PC-3 (cell line): ENCODE data around the gene ATG9A. TPM values are rescaled to one million over a fixed set of nuclear protein-coding genes. Genes with fewer than 3 reads are reported as not detected.

Source experiments
- ATAC-seq: fragments of 200-7000 bp; cut with Tn5 transposase; 2 replicates; pipeline ENCODE4 v1.9.1; 2020; ENCODE audit warnings: mild to moderate bottlenecking, moderate library complexity
- BruUV-seq: library from RNA; stranded (reverse); fragments of 400-500 nt; replicated peaks from 2 replicates; lab custom pipeline; 2021; lab: Mats Ljungman, UMichigan
- CTCF ChIA-PET: fragments of 300-600 bp; sonication (Branson Sonifier 250); formaldehyde crosslinking; loops from one replicate; lab custom pipeline; 2022; ENCODE audit warnings: antibody characterized with exemption; lab: Charles Lee
- POLR2A ChIA-PET: fragments of 300-600 bp; sonication (Branson Sonifier 250); formaldehyde crosslinking; loops from one replicate; lab custom pipeline; 2022; ENCODE audit warnings: antibody characterized with exemption; ENCODE audit not compliant: unreplicated experiment; lab: Charles Lee
- DNase-seq: peaks from one replicate; pipeline ENCODE4 v3.0.0-alpha.2; 2015
- H2AFZ ChIP-seq: fragments of 300-600 bp; sonication (generic); 2 replicates; pipeline ENCODE4 v1.6.0; 2016; ENCODE audit warnings: antibody characterized with exemption, low read length
- H3F3A ChIP-seq: fragments of 300-600 bp; sonication (generic); one replicate; pipeline ENCODE4 v1.6.0; 2017; ENCODE audit warnings: antibody characterized with exemption, low read length, control low read depth, mild to moderate bottlenecking; ENCODE audit not compliant: unreplicated experiment
- H3K27ac ChIP-seq: fragments of 300-600 bp; sonication (generic); 2 replicates; pipeline ENCODE4 v1.5.1; 2016; ENCODE audit warnings: mild to moderate bottlenecking, low read length
- H3K27me3 ChIP-seq: fragments of 300-600 bp; sonication (generic); 2 replicates; pipeline ENCODE4 v1.6.1; 2016; ENCODE audit warnings: low read length, mixed read lengths
- H3K36me3 ChIP-seq: fragments of 300-600 bp; sonication (generic); 2 replicates; pipeline ENCODE4 v1.6.1; 2016; ENCODE audit warnings: low read depth, mixed run types, low read length, mixed read lengths
- H3K4me1 ChIP-seq: fragments of 300-600 bp; sonication (generic); 2 replicates; pipeline ENCODE4 v1.5.1; 2016; ENCODE audit warnings: low read length; ENCODE audit not compliant: insufficient read depth
- H3K4me2 ChIP-seq: fragments of 300-600 bp; sonication (generic); 2 replicates; pipeline ENCODE4 v1.6.0; 2016; ENCODE audit warnings: low read length
- H3K4me3 ChIP-seq: fragments of 300-600 bp; sonication (generic); 2 replicates; pipeline ENCODE4 v1.5.1; 2016; ENCODE audit warnings: mild to moderate bottlenecking, low read length, mixed read lengths
- H3K79me2 ChIP-seq: fragments of 300-600 bp; sonication (generic); 2 replicates; pipeline ENCODE4 v1.6.1; 2017; ENCODE audit warnings: low read length, mixed read lengths
- H3K9ac ChIP-seq: fragments of 300-600 bp; sonication (generic); 2 replicates; pipeline ENCODE4 v1.6.0; 2016; ENCODE audit warnings: mild to moderate bottlenecking, low read length
- H3K9me2 ChIP-seq: fragments of 300-600 bp; sonication (generic); replicated peaks from 2 replicates; pipeline ENCODE4 v1.6.1; 2016; ENCODE audit warnings: mixed run types, low read length, mixed read lengths
- H3K9me3 ChIP-seq: fragments of 300-600 bp; sonication (generic); 2 replicates; pipeline ENCODE4 v1.6.1; 2016; ENCODE audit warnings: low read length, mixed read lengths
- H4K20me1 ChIP-seq: fragments of 300-600 bp; sonication (generic); 2 replicates; pipeline ENCODE4 v1.6.1; 2016; ENCODE audit warnings: low read length, mixed read lengths
- CTCF ChIP-seq: fragments of 300-600 bp; sonication (generic); conservative IDR thresholded peaks from 2 replicates; pipeline ENCODE4 v1.5.1; 2017; ENCODE audit warnings: antibody characterized with exemption, low read depth, mild to moderate bottlenecking, low read length
- EZH2 ChIP-seq: fragments of 300-600 bp; sonication (generic); IDR thresholded peaks from one replicate; pipeline ENCODE4 v1.6.1; 2017; ENCODE audit warnings: antibody characterized with exemption, mild to moderate bottlenecking, low read length; ENCODE audit not compliant: unreplicated experiment
- EZH2phosphoT487 ChIP-seq: fragments of 300-600 bp; sonication (generic); IDR thresholded peaks from 2 replicates; pipeline ENCODE4 v1.6.1; 2018; ENCODE audit warnings: mild to moderate bottlenecking, antibody characterized with exemption, low read length, borderline replicate concordance
- intact Hi-C: fragments of 100-400 bp; cut with micrococcal nuclease; formaldehyde crosslinking; loops from 2 replicates; pipeline ENCODE4 v1.9.0; 2023
- total RNA-seq: library from RNA; depleted of rRNA; stranded (reverse); fragments of >200 nt; gene quantifications from 2 replicates; pipeline ENCODE4 v1.2.3, GENCODE V29; 2014

The ATG9A gene
- total RNA-seq, 1 experiment from 2014 or later, result 59.6 TPM

GRCh38 chr2:219271021-219271420, 41.6 kb upstream of the ATG9A start:
- H2AFZ ChIP-seq, result no peak overlapping the region
- H3K4me3 ChIP-seq, result no peak overlapping the region
- ChIA-PET CTCF (no interaction called here), POLR2A (no interaction called here)
- H4K20me1 ChIP-seq, result no peaks in the 10 kb centered on the region
- no peak overlapping the region for H3K4me2 ChIP-seq
- TF ChIP-seq EZH2 (no peak), CTCF (no peak), EZH2phosphoT487 (no peak)
- intact Hi-C loops, result no loop called here
- H3K9ac ChIP-seq, result no peak overlapping the region
- no TSS peak for BruUV-seq
- no peaks in the 10 kb centered on the region for H3K36me3 ChIP-seq
- peaks cover 19% of the 10 kb centered on the region for H3K4me1 ChIP-seq
- no peaks in the 10 kb centered on the region for H3K9me3 ChIP-seq
- no peak overlapping the region for H3K27ac ChIP-seq
- DNase-seq, result no peak
- H3F3A ChIP-seq, result no peaks in the 10 kb centered on the region
- H3K27me3 ChIP-seq, result no peaks in the 10 kb centered on the region
- no peaks in the 10 kb centered on the region for H3K9me2 ChIP-seq
- ATAC-seq, result no peak
- H3K79me2 ChIP-seq, result no peaks in the 10 kb centered on the region

- no peak overlapping the region for H2AFZ ChIP-seq
Observed at GRCh38 chr2:219270055-219270372, 40.6 kb upstream of the ATG9A start.

More at GRCh38 chr2:219270055-219270372, 40.6 kb upstream of the ATG9A start:
- CTCF ChIA-PET, result no interaction called here
- no peak for ATAC-seq
- Histone ChIP-seq H3K9ac (no peak overlapping the region), H4K20me1 (no peaks in the 10 kb centered on the region), H3K4me2 (no peak overlapping the region), H3K4me3 (no peak overlapping the region), H3K9me2 (no peaks in the 10 kb centered on the region), H3K4me1 (peaks cover 17% of the 10 kb centered on the region), H3K27me3 (no peaks in the 10 kb centered on the region), H3K36me3 (no peaks in the 10 kb centered on the region), H3K79me2 (no peaks in the 10 kb centered on the region), H3K9me3 (no peaks in the 10 kb centered on the region), H3K27ac (no peak overlapping the region), H3F3A (no peaks in the 10 kb centered on the region)
- intact Hi-C loops, result no loop called here
- no TSS peak for BruUV-seq
- POLR2A ChIA-PET, result no interaction called here
- no peak for DNase-seq
- TF ChIP-seq EZH2phosphoT487, result no peak
- no peak for TF ChIP-seq EZH2
- no peak for TF ChIP-seq CTCF
